SK-N-SH treated with all-trans-retinoic acid at 6 μM for 48 hours (cell line): ENCODE measurements around the gene STAG2.

Experiments
- BACH2 ChIP-seq: fragments of 250-450 bp; sonication (Bioruptor Pico); IDR thresholded peaks from 2 replicates; pipeline ENCODE4 v1.9.0; 2021; ENCODE audit warnings: mild to moderate bottlenecking, borderline replicate concordance
- CSDC2 ChIP-seq: fragments of 250-450 bp; sonication (Bioruptor Pico); IDR thresholded peaks from 2 replicates; pipeline ENCODE4 v1.5.0; 2020; ENCODE audit warnings: mild to moderate bottlenecking, moderate library complexity
- ISL1 ChIP-seq: fragments of 250-450 bp; sonication (Bioruptor Pico); IDR thresholded peaks from 2 replicates; pipeline ENCODE4 v2.1.2; 2022; ENCODE audit warnings: mild to moderate bottlenecking, moderate library complexity
- RARB ChIP-seq: fragments of 250-450 bp; sonication (Bioruptor Pico); IDR thresholded peaks from 2 replicates; pipeline ENCODE4 v1.8.0; 2021; ENCODE audit warnings: mild to moderate bottlenecking, moderate library complexity
- TCF4 ChIP-seq: fragments of 250-450 bp; sonication (Bioruptor Pico); IDR thresholded peaks from 2 replicates; pipeline ENCODE4 v1.8.0; 2021; ENCODE audit warnings: mild to moderate bottlenecking, moderate library complexity, borderline replicate concordance
- TF ChIP-seq, protein P1 (sequence below): fragments of 250-450 bp; sonication (Bioruptor Pico); IDR thresholded peaks from 2 replicates; pipeline ENCODE4 v1.8.0; 2021; ENCODE audit warnings: low read depth, mild to moderate bottlenecking, moderate library complexity, borderline replicate concordance

DNA sequence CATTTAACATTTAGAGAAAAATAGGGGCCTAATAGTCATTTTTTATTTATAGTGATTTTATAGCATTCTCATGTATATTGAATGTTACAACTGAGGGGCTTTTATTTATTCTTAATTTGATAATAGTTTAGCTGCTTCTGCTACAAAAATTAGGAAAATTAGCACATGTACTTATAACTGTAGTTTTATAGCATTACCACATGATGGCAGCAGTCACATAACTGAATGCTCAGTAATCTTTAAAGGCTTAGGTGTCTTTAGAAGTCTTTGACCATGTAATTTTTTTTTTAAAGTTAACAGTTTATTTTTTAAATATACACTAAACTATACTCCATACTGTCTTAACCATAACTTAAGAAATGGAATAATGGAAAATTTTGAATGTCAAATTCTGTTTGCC is 136.6 kb downstream of the STAG2 start:
- no peak for TF ChIP-seq RARB (CRISPR knock-in tag)
- no peak for TF ChIP-seq CSDC2 (CRISPR knock-in tag)
- TF ChIP-seq, protein P1, sequence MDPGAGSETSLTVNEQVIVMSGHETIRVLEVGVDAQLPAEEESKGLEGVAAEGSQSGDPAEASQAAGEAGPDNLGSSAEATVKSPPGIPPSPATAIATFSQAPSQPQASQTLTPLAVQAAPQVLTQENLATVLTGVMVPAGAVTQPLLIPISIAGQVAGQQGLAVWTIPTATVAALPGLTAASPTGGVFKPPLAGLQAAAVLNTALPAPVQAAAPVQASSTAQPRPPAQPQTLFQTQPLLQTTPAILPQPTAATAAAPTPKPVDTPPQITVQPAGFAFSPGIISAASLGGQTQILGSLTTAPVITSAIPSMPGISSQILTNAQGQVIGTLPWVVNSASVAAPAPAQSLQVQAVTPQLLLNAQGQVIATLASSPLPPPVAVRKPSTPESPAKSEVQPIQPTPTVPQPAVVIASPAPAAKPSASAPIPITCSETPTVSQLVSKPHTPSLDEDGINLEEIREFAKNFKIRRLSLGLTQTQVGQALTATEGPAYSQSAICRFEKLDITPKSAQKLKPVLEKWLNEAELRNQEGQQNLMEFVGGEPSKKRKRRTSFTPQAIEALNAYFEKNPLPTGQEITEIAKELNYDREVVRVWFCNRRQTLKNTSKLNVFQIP (CRISPR knock-in tag), result no peak
- TF ChIP-seq ISL1, result no peak
- TF ChIP-seq BACH2 (CRISPR knock-in tag), result no peak
- no peak for TF ChIP-seq TCF4 (CRISPR knock-in tag)
